ENCODE measurements around the gene DGKB. TPM values are rescaled to one million over a fixed set of nuclear protein-coding genes. Genes with fewer than 3 reads are reported as not detected.

DGKB gene
- total and polyA plus RNA-seq, 2 experiments from 2014 or later: 0.28 to 1.7 TPM

GRCh38 chr7:14685167-14685566, 217.4 kb downstream of the DGKB start:
- WGBS (ENCODE audit: low lambda C conversion rate, missing lambda C conversion rate): 61% methylated on average over 7 of the region's 7 CpGs
- Histone ChIP-seq H3K27ac (no peak overlapping the region), H4K20me1 (ENCODE audit: insufficient read depth, poor library complexity, severe bottlenecking) (no peaks in the 10 kb centered on the region), H3K4me2 (no peak overlapping the region), H2AFZ (no peak overlapping the region), H3K79me2 (no peaks in the 10 kb centered on the region), H3K36me3 (replicated peaks; ENCODE audit: insufficient read depth, low read depth) (no peaks in the 10 kb centered on the region), H3K9me3 (ENCODE audit: low read depth) (no peaks in the 10 kb centered on the region), H3K9me2 (replicated peaks; ENCODE audit: insufficient read depth) (no peaks in the 10 kb centered on the region), H3K4me1 (ENCODE audit: insufficient read depth) (peaks cover 8% of the 10 kb centered on the region), H3K27me3 (no peaks in the 10 kb centered on the region), H3K4me3 (no peak overlapping the region)
- DNase-seq (ENCODE audit: low spot score): no peak
- TF ChIP-seq EZH2 (IDR thresholded peaks at IDR 0.05; ENCODE audit: borderline replicate concordance) (no peak), EZH2phosphoT487 (IDR thresholded peaks at IDR 0.05; ENCODE audit: low read depth, severe bottlenecking, unreplicated experiment) (no peak)
- TF ChIP-seq, protein P1, sequence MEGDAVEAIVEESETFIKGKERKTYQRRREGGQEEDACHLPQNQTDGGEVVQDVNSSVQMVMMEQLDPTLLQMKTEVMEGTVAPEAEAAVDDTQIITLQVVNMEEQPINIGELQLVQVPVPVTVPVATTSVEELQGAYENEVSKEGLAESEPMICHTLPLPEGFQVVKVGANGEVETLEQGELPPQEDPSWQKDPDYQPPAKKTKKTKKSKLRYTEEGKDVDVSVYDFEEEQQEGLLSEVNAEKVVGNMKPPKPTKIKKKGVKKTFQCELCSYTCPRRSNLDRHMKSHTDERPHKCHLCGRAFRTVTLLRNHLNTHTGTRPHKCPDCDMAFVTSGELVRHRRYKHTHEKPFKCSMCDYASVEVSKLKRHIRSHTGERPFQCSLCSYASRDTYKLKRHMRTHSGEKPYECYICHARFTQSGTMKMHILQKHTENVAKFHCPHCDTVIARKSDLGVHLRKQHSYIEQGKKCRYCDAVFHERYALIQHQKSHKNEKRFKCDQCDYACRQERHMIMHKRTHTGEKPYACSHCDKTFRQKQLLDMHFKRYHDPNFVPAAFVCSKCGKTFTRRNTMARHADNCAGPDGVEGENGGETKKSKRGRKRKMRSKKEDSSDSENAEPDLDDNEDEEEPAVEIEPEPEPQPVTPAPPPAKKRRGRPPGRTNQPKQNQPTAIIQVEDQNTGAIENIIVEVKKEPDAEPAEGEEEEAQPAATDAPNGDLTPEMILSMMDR (IDR thresholded peaks at IDR 0.05; ENCODE audit: poor library complexity): no peak

DNA sequence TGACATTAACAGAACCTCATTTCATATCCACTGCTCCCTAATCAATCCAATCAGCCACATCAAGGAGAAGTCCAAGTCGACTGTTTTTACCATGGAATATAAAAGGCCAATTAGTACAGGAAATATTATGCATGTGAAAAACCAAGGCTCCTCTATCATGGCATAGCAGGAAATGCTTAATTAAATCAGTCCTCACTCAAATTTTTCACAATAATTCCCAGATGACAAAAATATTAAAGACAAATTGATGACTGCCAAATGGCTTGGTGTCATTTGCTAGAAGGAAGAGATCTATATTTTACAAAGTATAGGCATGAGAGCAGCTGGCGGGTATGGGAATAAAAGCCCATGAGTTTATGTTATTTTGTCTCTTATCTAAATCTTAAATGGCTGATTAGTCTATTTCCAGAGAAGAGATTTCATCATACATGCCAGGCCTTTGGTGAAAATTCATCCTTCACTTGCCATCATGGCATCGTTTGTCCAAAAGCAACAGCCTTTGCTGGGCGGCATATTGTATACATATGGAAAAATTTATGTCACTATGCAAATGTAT, 219.6 kb downstream of the DGKB start:
- DNase-seq (ENCODE audit: low spot score): no peak
- no peaks in the 10 kb centered on the region for H3K9me2 ChIP-seq (replicated peaks; ENCODE audit: insufficient read depth)
- peaks cover 3% of the 10 kb centered on the region for H3K4me1 ChIP-seq (ENCODE audit: insufficient read depth)
- 87% methylated on average over 4 of the region's 4 CpGs for WGBS (ENCODE audit: low lambda C conversion rate, missing lambda C conversion rate)
- H3K4me2 ChIP-seq: no peak overlapping the region
- no peaks in the 10 kb centered on the region for H3K9me3 ChIP-seq (ENCODE audit: low read depth)
- H3K4me3 ChIP-seq: no peak overlapping the region
- TF ChIP-seq EZH2 (IDR thresholded peaks at IDR 0.05; ENCODE audit: borderline replicate concordance) (no peak), EZH2phosphoT487 (IDR thresholded peaks at IDR 0.05; ENCODE audit: low read depth, severe bottlenecking, unreplicated experiment) (no peak)
- TF ChIP-seq, protein P1 (IDR thresholded peaks at IDR 0.05; ENCODE audit: poor library complexity): no peak
- H3K27ac ChIP-seq: no peak overlapping the region
- H3K27me3 ChIP-seq: no peaks in the 10 kb centered on the region
- no peaks in the 10 kb centered on the region for H4K20me1 ChIP-seq (ENCODE audit: insufficient read depth, poor library complexity, severe bottlenecking)
- no peak overlapping the region for H2AFZ ChIP-seq
- no peaks in the 10 kb centered on the region for H3K36me3 ChIP-seq (replicated peaks; ENCODE audit: insufficient read depth, low read depth)
- no peaks in the 10 kb centered on the region for H3K79me2 ChIP-seq

DNA sequence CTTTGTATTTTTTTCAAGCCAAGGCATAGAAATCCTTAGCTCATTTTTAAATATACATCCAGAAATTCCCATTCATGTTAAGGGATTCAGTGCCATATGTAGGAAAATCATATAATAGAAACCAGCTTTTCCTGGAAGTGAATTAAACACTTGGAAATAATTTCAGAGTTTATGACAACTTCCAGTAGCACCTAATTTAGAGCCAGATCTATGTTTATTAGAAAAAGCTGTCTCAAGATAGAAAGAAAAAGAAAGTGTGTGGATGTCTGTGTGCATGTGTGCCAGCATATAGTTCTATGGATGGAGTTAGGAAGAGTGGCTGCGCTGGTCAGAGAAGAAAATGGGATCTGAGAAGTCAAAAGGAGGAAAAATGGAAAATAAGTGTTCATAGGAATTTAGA, 225.7 kb downstream of the DGKB start:
- WGBS (ENCODE audit: low lambda C conversion rate, missing lambda C conversion rate): 97% methylated on average over 1 of the region's 1 CpG
- no peaks in the 10 kb centered on the region for H3K9me3 ChIP-seq (ENCODE audit: low read depth)

More for the DNA sequence above, 225.7 kb downstream of the DGKB start:
- Histone ChIP-seq H3K4me2 (no peak overlapping the region), H3K79me2 (no peaks in the 10 kb centered on the region), H3K9me2 (replicated peaks; ENCODE audit: insufficient read depth) (no peaks in the 10 kb centered on the region), H3K4me1 (ENCODE audit: insufficient read depth) (no peaks in the 10 kb centered on the region), H3K36me3 (replicated peaks; ENCODE audit: insufficient read depth, low read depth) (no peaks in the 10 kb centered on the region), H3K4me3 (no peak overlapping the region), H3K27me3 (no peaks in the 10 kb centered on the region), H2AFZ (no peak overlapping the region), H4K20me1 (ENCODE audit: insufficient read depth, poor library complexity, severe bottlenecking) (no peaks in the 10 kb centered on the region), H3K27ac (no peak overlapping the region)
- TF ChIP-seq, protein P1 (IDR thresholded peaks at IDR 0.05; ENCODE audit: poor library complexity): no peak
- no peak for TF ChIP-seq EZH2phosphoT487 (IDR thresholded peaks at IDR 0.05; ENCODE audit: low read depth, severe bottlenecking, unreplicated experiment)
- no peak for TF ChIP-seq EZH2 (IDR thresholded peaks at IDR 0.05; ENCODE audit: borderline replicate concordance)
- no peak for DNase-seq (ENCODE audit: low spot score)
